ENCODE data around the gene NOC4L. TPM values are rescaled to one million over a fixed set of nuclear protein-coding genes. Genes with fewer than 3 reads are reported as not detected.

NOC4L gene
- total and polyA plus RNA-seq, 4 donors: 7.5 to 50.3 (median 11.5) TPM

GRCh38 chr12:132160601-132161035 is 16.4 kb downstream of the NOC4L start:
- no peak overlapping the region for H3K27ac ChIP-seq (ENCODE audit: low read depth in 1 of 2, low read length in 2 of 2)
- H3K36me3 ChIP-seq (ENCODE audit: control insufficient read depth in 1 of 2, insufficient read depth in 2 of 2, low read length in 1 of 2): peaks cover 0 to 2% of the 10 kb centered on the region in 2 donors
- no peaks in the 10 kb centered on the region for H3K27me3 ChIP-seq (ENCODE audit: control insufficient read depth in 1 of 2, insufficient read depth in 2 of 2, low read length in 1 of 2)
- H3K4me3 ChIP-seq (ENCODE audit: low read length in 2 of 2): no peak overlapping the region
- DNase-seq (peak in 1 of 2 donors; percentile 49), ATAC-seq (ENCODE audit: low FRiP score) (no peak)
- intact Hi-C loops (cut with DNase I): no loop called here
- H3K9me3 ChIP-seq (ENCODE audit: control insufficient read depth, low read length): no peaks in the 10 kb centered on the region
- WGBS, 2 donors: 78 to 86% methylated on average over 14 to 15 of the region's 15 CpGs
- H3K4me1 ChIP-seq (ENCODE audit: control insufficient read depth in 1 of 2, insufficient read depth in 2 of 2, low read length in 2 of 2): no peaks in the 10 kb centered on the region

- H3K36me3 ChIP-seq (ENCODE audit: control insufficient read depth in 1 of 2, insufficient read depth in 2 of 2, low read length in 1 of 2): peaks cover 0 to 2% of the 10 kb centered on the region in 2 donors
- ATAC-seq (ENCODE audit: low FRiP score): no peak
- no peaks in the 10 kb centered on the region for H3K27me3 ChIP-seq (ENCODE audit: control insufficient read depth in 1 of 2, insufficient read depth in 2 of 2, low read length in 1 of 2)
- H3K27ac ChIP-seq (ENCODE audit: low read depth in 1 of 2, low read length in 2 of 2): no peak overlapping the region
- no peak for DNase-seq
- no peaks in the 10 kb centered on the region for H3K9me3 ChIP-seq (ENCODE audit: control insufficient read depth, low read length)
- WGBS, 2 donors: 49% methylated on average over 11 to 14 of the region's 14 CpGs
- intact Hi-C loops (cut with DNase I): no loop called here
- no peak overlapping the region for H3K4me3 ChIP-seq (ENCODE audit: low read length in 2 of 2)
- no peaks in the 10 kb centered on the region for H3K4me1 ChIP-seq (ENCODE audit: control insufficient read depth in 1 of 2, insufficient read depth in 2 of 2, low read length in 2 of 2)
These were observed 17.0 kb downstream of the NOC4L start for GRCh38 chr12:132161036-132161781.

DNA sequence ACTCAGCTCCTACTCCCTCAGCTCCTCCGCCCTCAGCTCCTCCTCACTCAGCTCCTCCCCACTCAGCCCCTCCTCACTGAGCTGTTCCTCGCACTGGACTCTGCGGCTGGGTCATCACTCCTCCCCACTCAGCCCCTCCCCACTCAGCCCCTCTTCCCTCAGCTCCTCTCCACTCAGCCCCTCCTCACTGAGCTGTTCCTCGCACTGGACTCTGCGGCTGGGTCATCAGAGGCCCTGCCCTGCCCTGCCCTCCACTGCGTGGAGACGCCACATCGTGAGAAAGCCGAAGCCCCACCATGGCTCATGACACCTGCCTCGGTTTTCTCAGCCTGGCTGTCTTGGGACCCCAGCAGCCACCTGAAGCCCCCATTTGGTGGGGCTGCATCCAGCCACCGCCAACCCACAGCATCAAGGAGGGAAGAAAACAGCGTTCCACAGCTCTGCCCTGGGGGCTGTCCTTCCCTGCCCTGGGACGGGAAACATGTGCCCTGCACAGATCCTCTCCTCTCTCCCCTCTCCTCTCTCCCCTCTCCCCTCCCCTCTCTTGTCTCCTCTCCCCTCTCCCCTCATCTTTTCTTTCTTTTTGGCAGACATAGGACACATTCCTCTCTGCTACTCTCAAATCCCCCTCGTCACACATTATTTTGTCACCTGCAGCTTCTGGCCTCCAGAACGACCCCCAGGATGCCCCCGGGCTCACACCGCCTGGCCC is 17.7 kb downstream of the NOC4L start:
- ATAC-seq (ENCODE audit: low FRiP score): no peak
- peaks cover 0 to 2% of the 10 kb centered on the region in 2 donors for H3K36me3 ChIP-seq (ENCODE audit: control insufficient read depth in 1 of 2, insufficient read depth in 2 of 2, low read length in 1 of 2)
- WGBS, 2 donors: 43 to 51% methylated on average over 16 to 17 of the region's 17 CpGs
- DNase-seq: peak in 1 of 2 donors; percentile 49
- H3K4me3 ChIP-seq (ENCODE audit: low read length in 2 of 2): no peak overlapping the region
- no peak overlapping the region for H3K27ac ChIP-seq (ENCODE audit: low read depth in 1 of 2, low read length in 2 of 2)
- H3K4me1 ChIP-seq (ENCODE audit: control insufficient read depth in 1 of 2, insufficient read depth in 2 of 2, low read length in 2 of 2): no peaks in the 10 kb centered on the region
- intact Hi-C loops (cut with DNase I): no loop called here
- no peaks in the 10 kb centered on the region for H3K9me3 ChIP-seq (ENCODE audit: control insufficient read depth, low read length)
- no peaks in the 10 kb centered on the region for H3K27me3 ChIP-seq (ENCODE audit: control insufficient read depth in 1 of 2, insufficient read depth in 2 of 2, low read length in 1 of 2)

DNA sequence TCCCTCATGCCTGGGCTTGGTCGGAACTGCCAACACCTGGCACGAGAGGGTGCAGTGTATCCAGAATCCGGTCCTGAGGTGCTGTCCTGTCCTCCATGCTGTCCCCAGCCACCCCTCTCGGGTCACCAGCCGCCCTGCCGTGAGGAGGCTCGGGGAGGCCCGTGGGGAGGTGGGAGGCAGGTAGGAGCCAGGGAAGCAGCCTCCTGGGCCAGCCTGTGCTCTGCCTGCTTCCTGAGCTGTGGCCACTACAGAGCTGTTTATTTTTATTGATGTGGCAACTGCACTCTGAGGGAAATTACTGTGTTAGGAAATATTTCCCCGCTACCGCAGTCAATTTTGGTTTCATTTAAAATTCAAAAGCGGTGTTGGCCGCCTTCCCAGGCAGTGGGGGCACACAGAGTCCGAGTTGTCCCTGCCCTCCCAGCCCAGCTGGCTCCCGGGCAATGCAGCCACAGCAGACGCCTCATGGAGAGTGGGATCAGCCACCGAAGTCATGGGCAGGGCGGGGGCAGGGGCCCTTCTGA is 18.3 kb downstream of the NOC4L start:
- no peak overlapping the region for H3K4me3 ChIP-seq (ENCODE audit: low read length in 2 of 2)
- peak; percentile 40 for ATAC-seq (ENCODE audit: low FRiP score)
- no peaks in the 10 kb centered on the region for H3K4me1 ChIP-seq (ENCODE audit: control insufficient read depth in 1 of 2, insufficient read depth in 2 of 2, low read length in 2 of 2)
- DNase-seq: peak in 1 of 2 donors; percentile 82
- WGBS, 2 donors: 9 to 14% methylated on average over 17 of the region's 17 CpGs
- no peaks in the 10 kb centered on the region for H3K27me3 ChIP-seq (ENCODE audit: control insufficient read depth in 1 of 2, insufficient read depth in 2 of 2, low read length in 1 of 2)
- H3K36me3 ChIP-seq (ENCODE audit: control insufficient read depth in 1 of 2, insufficient read depth in 2 of 2, low read length in 1 of 2): peaks cover 0 to 2% of the 10 kb centered on the region in 2 donors
- H3K9me3 ChIP-seq (ENCODE audit: control insufficient read depth, low read length): no peaks in the 10 kb centered on the region
- intact Hi-C loops (cut with DNase I): no loop called here
- H3K27ac ChIP-seq (ENCODE audit: low read depth in 1 of 2, low read length in 2 of 2): no peak overlapping the region

DNA sequence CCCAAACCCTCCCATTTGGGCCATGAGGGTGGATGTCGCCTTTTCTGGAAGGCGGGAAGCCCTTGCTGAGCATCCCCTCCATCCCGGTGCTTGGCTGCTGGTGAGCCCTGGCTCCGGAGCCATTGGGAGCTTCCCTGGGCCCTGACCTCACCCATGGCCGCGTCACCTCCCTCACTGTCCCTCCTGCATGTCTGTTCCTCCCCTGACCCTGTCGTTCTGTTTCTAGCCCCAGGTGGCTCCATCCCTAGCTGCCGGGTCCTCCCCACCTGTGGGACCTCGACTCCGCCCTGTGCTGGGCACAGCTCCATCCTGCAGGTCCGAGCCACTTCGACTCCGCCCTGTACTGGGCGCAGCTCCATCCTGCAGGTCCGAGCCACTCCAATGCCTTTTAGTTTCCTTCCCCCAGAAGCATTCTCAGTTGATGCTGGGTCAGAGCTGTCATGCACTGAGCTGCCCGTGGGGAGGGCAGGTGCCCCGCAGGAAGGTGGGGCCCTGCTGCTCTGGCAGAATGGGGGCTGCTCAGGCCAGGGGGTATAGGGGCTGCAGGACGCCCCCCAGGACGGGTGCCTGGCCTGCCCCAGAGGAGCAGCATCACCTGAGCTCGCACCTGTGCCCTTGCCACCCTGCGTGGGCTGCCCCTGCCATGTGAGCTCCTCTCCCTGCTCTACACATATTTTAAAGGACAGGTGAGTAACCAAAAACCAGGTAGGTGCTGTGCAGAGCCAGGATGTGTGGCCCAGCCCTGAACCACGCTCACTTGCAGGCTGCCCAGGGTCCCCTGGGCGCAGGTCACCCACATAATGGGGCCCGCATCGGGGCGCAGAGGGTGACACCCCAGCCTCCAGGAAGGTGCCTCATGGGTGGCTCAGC is 19.0 kb downstream of the NOC4L start:
- no peaks in the 10 kb centered on the region for H3K4me1 ChIP-seq (ENCODE audit: control insufficient read depth in 1 of 2, insufficient read depth in 2 of 2, low read length in 2 of 2)
- no peak overlapping the region for H3K27ac ChIP-seq (ENCODE audit: low read depth in 1 of 2, low read length in 2 of 2)
- intact Hi-C loops (cut with DNase I): no loop called here
- no peaks in the 10 kb centered on the region for H3K27me3 ChIP-seq (ENCODE audit: control insufficient read depth in 1 of 2, insufficient read depth in 2 of 2, low read length in 1 of 2)
- no peaks in the 10 kb centered on the region for H3K9me3 ChIP-seq (ENCODE audit: control insufficient read depth, low read length)
- 56 to 61% methylated on average over 25 to 26 of the region's 26 CpGs for WGBS, 2 donors
- peak; percentile 4 for ATAC-seq (ENCODE audit: low FRiP score)
- H3K4me3 ChIP-seq (ENCODE audit: low read length in 2 of 2): no peak overlapping the region
- no peaks in the 10 kb centered on the region for H3K36me3 ChIP-seq (ENCODE audit: control insufficient read depth in 1 of 2, insufficient read depth in 2 of 2, low read length in 1 of 2)
- peak in 1 of 2 donors; percentile 53 for DNase-seq

- no peaks in the 10 kb centered on the region for H3K4me1 ChIP-seq (ENCODE audit: control insufficient read depth in 1 of 2, insufficient read depth in 2 of 2, low read length in 2 of 2)
- intact Hi-C loops (cut with DNase I): no loop called here
- H3K27me3 ChIP-seq (ENCODE audit: control insufficient read depth in 1 of 2, insufficient read depth in 2 of 2, low read length in 1 of 2): no peaks in the 10 kb centered on the region
- H3K27ac ChIP-seq (ENCODE audit: low read depth in 1 of 2, low read length in 2 of 2): no peak overlapping the region
- 49 to 57% methylated on average over 11 of the region's 11 CpGs for WGBS, 2 donors
- ATAC-seq (ENCODE audit: low FRiP score) (no peak), DNase-seq (peak in 1 of 2 donors; percentile 42)
- H3K9me3 ChIP-seq (ENCODE audit: control insufficient read depth, low read length): no peaks in the 10 kb centered on the region
- no peaks in the 10 kb centered on the region for H3K36me3 ChIP-seq (ENCODE audit: control insufficient read depth in 1 of 2, insufficient read depth in 2 of 2, low read length in 1 of 2)
- no peak overlapping the region for H3K4me3 ChIP-seq (ENCODE audit: low read length in 2 of 2)
These were observed 19.6 kb downstream of the NOC4L start for GRCh38 chr12:132163911-132164288.

- ATAC-seq (ENCODE audit: low FRiP score) (no peak), DNase-seq (no peak)
- Histone ChIP-seq H3K27ac (ENCODE audit: low read depth in 1 of 2, low read length in 2 of 2) (no peak overlapping the region), H3K27me3 (ENCODE audit: control insufficient read depth in 1 of 2, insufficient read depth in 2 of 2, low read length in 1 of 2) (no peaks in the 10 kb centered on the region), H3K4me1 (ENCODE audit: control insufficient read depth in 1 of 2, insufficient read depth in 2 of 2, low read length in 2 of 2) (no peaks in the 10 kb centered on the region), H3K36me3 (ENCODE audit: control insufficient read depth in 1 of 2, insufficient read depth in 2 of 2, low read length in 1 of 2) (no peaks in the 10 kb centered on the region), H3K9me3 (ENCODE audit: control insufficient read depth, low read length) (no peaks in the 10 kb centered on the region), H3K4me3 (ENCODE audit: low read length in 2 of 2) (no peak overlapping the region)
- WGBS, 2 donors: 76 to 80% methylated on average over 7 of the region's 7 CpGs
- intact Hi-C loops (cut with DNase I): no loop called here
These were observed 20.2 kb downstream of the NOC4L start for GRCh38 chr12:132164426-132164825.

- no peaks in the 10 kb centered on the region for H3K36me3 ChIP-seq (ENCODE audit: control insufficient read depth in 1 of 2, insufficient read depth in 2 of 2, low read length in 1 of 2)
- WGBS, 2 donors: 93 to 94% methylated on average over 6 of the region's 6 CpGs
- no peaks in the 10 kb centered on the region for H3K4me1 ChIP-seq (ENCODE audit: control insufficient read depth in 1 of 2, insufficient read depth in 2 of 2, low read length in 2 of 2)
- H3K27ac ChIP-seq (ENCODE audit: low read depth in 1 of 2, low read length in 2 of 2): no peak overlapping the region
- no peaks in the 10 kb centered on the region for H3K9me3 ChIP-seq (ENCODE audit: control insufficient read depth, low read length)
- intact Hi-C loops (cut with DNase I): no loop called here
- H3K4me3 ChIP-seq (ENCODE audit: low read length in 2 of 2): no peak overlapping the region
- no peak for ATAC-seq (ENCODE audit: low FRiP score)
- H3K27me3 ChIP-seq (ENCODE audit: control insufficient read depth in 1 of 2, insufficient read depth in 2 of 2, low read length in 1 of 2): no peaks in the 10 kb centered on the region
- peak in 1 of 2 donors; percentile 31 for DNase-seq
These were observed 21.3 kb downstream of the NOC4L start for GRCh38 chr12:132165584-132165983.
